ENCODE measurements around the gene ZNF644.

Gene ZNF644

GRCh38 chr1:90955769-90956168 is 66.1 kb downstream of the ZNF644 start:
- no peak for DNase-seq (ENCODE audit: low read depth)
- no peak overlapping the region for H3K4me3 ChIP-seq (ENCODE audit: low read depth, low read length)
- TF ChIP-seq CTCF (IDR thresholded peaks at IDR 0.05; ENCODE audit: low read depth, low read length, missing control alignments) = no peak

DNA sequence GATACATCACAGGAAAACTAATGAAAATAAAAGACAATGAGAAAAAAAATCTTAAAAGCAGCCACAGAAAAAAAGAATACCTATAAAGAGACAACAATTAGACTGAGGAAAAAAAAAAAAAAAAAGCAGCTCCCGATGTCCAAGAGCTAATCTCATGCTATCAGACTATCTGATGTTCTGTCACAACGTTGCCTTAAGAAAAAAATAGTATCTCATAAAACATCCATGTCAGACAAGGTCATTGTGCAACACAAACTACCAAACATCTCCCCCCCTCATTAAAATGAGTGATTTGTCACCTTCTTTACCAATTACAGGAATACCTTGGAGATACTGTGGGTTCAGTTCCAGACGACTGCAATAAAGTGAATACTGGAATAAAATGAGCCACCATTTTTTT is 68.9 kb downstream of the ZNF644 start:
- no peak for DNase-seq (ENCODE audit: low read depth)

DNA sequence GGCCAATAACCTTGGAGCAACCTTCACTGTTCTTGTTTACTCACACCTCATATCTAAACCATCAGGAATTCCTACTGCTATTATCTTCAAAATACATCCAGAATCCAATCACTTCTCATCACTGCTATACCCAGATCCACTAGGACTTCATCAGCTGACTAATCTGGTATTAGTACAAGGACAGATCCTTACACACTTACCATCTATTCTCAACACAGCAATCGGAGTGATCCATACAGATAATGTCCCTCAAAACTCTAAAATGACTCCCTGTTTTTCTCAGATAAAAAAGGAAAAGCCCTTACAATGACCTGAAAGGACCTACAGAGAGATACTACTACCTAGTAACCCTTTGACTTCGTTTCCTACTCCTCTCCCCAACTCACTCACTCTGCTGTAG is 70.8 kb downstream of the ZNF644 start:
- H3K4me3 ChIP-seq (ENCODE audit: low read depth, low read length) = no peak overlapping the region
- no peak for DNase-seq (ENCODE audit: low read depth)
- TF ChIP-seq CTCF (IDR thresholded peaks at IDR 0.05; ENCODE audit: low read depth, low read length, missing control alignments) = no peak

More for the DNA sequence above, 68.9 kb downstream of the ZNF644 start:
- TF ChIP-seq CTCF (IDR thresholded peaks at IDR 0.05; ENCODE audit: low read depth, low read length, missing control alignments) = no peak
- no peak overlapping the region for H3K4me3 ChIP-seq (ENCODE audit: low read depth, low read length)

DNA sequence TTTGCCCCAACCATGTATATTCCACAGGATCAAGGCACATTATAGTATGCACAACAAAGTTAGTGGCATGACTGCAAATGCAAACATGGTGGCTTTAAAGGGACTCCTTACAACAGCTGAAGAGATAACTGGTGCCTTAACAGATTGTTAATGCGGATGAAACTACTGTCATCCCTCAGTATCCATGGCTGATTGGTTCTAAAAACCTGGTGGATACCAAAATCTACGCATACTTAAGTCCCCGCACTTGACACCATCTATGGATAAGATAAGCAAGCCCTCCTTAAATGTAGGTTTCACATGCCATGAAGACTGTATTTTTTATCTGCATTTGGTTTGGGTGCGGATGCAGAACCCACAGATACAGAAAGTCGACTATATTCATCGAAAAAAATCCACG is 73.5 kb downstream of the ZNF644 start:
- DNase-seq (ENCODE audit: low read depth) = no peak
- no peak for TF ChIP-seq CTCF (IDR thresholded peaks at IDR 0.05; ENCODE audit: low read depth, low read length, missing control alignments)
- H3K4me3 ChIP-seq (ENCODE audit: low read depth, low read length) = no peak overlapping the region

DNA sequence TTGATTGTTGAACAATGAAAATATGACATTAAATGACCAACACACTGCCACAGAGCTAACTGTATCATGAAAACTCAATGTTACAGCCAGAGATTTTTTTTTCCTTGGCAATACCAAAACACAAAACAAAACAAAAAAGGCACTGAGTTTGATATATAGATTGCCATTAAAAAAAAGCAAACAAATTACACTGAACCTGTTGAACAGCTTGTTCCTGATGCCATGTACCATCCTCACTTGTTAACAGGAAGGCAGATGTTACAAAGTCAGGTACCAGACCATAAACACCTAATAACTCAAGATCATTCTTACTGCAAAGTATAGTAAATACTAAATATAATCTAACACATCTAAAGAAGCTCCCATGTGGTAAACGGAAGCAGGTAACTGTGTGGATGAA is 75.2 kb downstream of the ZNF644 start:
- no peak for TF ChIP-seq CTCF (IDR thresholded peaks at IDR 0.05; ENCODE audit: low read depth, low read length, missing control alignments)
- H3K4me3 ChIP-seq (ENCODE audit: low read depth, low read length) = no peak overlapping the region
- no peak for DNase-seq (ENCODE audit: low read depth)

- no peak for DNase-seq (ENCODE audit: low read depth)
Measured at GRCh38 chr1:90945287-90945686, 76.5 kb downstream of the ZNF644 start.

More at GRCh38 chr1:90945287-90945686, 76.5 kb downstream of the ZNF644 start:
- TF ChIP-seq CTCF (IDR thresholded peaks at IDR 0.05; ENCODE audit: low read depth, low read length, missing control alignments) = no peak
- H3K4me3 ChIP-seq (ENCODE audit: low read depth, low read length) = no peak overlapping the region

Measured in GM12864 (cell line).